NT2/D1 (cell line): ENCODE data around the gene GRIN1.

Source experiments
- SUZ12 ChIP-seq: IDR thresholded peaks from 2 replicates; pipeline ENCODE4 v1.6.1; 2011; ENCODE audit not compliant: insufficient read length, insufficient read depth; ENCODE audit errors: extremely low read depth
- YY1 ChIP-seq: IDR thresholded peaks from 2 replicates; pipeline ENCODE4 v1.6.1; 2011; ENCODE audit not compliant: insufficient read length, insufficient read depth
- ZNF274 ChIP-seq: IDR thresholded peaks from 2 replicates; pipeline ENCODE4 v1.6.1; 2011; ENCODE audit warnings: mild to moderate bottlenecking, low read depth, low read length

GRCh38 chr9:137187386-137187785 lies 48.4 kb downstream of the GRIN1 start:
- TF ChIP-seq ZNF274, result no peak
- TF ChIP-seq YY1, result no peak
- TF ChIP-seq SUZ12, result no peak
